Keratinocyte (primary cell): ENCODE results near the gene SLC41A3. TPM values are rescaled to one million over a fixed set of nuclear protein-coding genes. Genes with fewer than 3 reads are reported as not detected.
"Not testable (repeated sequence)": the region's sequence is repeated elsewhere in the genome, so short reads cannot be mapped to it uniquely, and the experiment has no call there.

ENCODE experiments used
- DNase-seq: peaks from one replicate; pipeline ENCODE4 v3.0.0-alpha.2; 2011; ENCODE audit warnings: low read depth, missing footprints, low spot score
- FAIRE-seq: peaks from 2 replicates; lab custom pipeline; 2011; peaks lifted over from hg19 to GRCh38; lab: Jason Lieb, UNC
- H2AFZ ChIP-seq: 2 replicates; pipeline ENCODE4 v1.6.0; 2012; ENCODE audit warnings: low read length, control low read depth, inconsistent platforms; ENCODE audit not compliant: control insufficient read depth
- H3K27ac ChIP-seq: 2 replicates; pipeline ENCODE4 v1.5.1; 2011; ENCODE audit warnings: low read length; ENCODE audit not compliant: control insufficient read depth, insufficient read depth
- H3K27me3 ChIP-seq: 3 replicates; pipeline ENCODE4 v1.6.0; 2011; ENCODE audit warnings: low read length; ENCODE audit not compliant: control insufficient read depth, insufficient read depth; ENCODE audit errors: extremely low read depth
- H3K36me3 ChIP-seq, 2 experiments: 2 replicates in 1 of 2; 3 replicates in 1 of 2; pipeline ENCODE4 v1.5.1; 2011; ENCODE audit warnings: low read length in 2 of 2, mild to moderate bottlenecking in 1 of 2; ENCODE audit not compliant: control insufficient read depth in 2 of 2, insufficient read depth in 2 of 2; ENCODE audit errors: extremely low read depth in 1 of 2
- H3K4me1 ChIP-seq: 3 replicates; pipeline ENCODE4 v1.5.1; 2011; ENCODE audit warnings: low read length; ENCODE audit not compliant: control insufficient read depth, insufficient read depth; ENCODE audit errors: extremely low read depth
- H3K4me2 ChIP-seq: 3 replicates; pipeline ENCODE4 v1.6.0; 2011; ENCODE audit warnings: low read depth, low read length; ENCODE audit not compliant: control insufficient read depth, insufficient read depth; ENCODE audit errors: extremely low read depth
- H3K4me3 ChIP-seq, 3 experiments: fragments of 200-600 bp in 1 of 3; sonication (generic) in 1 of 3; 2 replicates in 2 of 3; 3 replicates in 1 of 3; pipeline ENCODE4 v1.5.1; 2011 to 2016; ENCODE audit warnings: low read length in 3 of 3, mild to moderate bottlenecking in 3 of 3, control low read depth in 2 of 3, inconsistent platforms in 1 of 3, low read depth in 1 of 3, mixed read lengths in 1 of 3, mixed run types in 1 of 3, moderate library complexity in 1 of 3; ENCODE audit not compliant: control insufficient read depth in 2 of 3, insufficient read depth in 2 of 3; ENCODE audit errors: extremely low read depth in 1 of 3
- H3K79me2 ChIP-seq: 2 replicates; pipeline ENCODE4 v1.6.0; 2012; ENCODE audit warnings: low read length; ENCODE audit not compliant: control insufficient read depth, insufficient read depth
- H3K9ac ChIP-seq: 3 replicates; pipeline ENCODE4 v1.6.0; 2011; ENCODE audit warnings: low read length; ENCODE audit not compliant: control insufficient read depth, insufficient read depth; ENCODE audit errors: extremely low read depth
- H3K9me1 ChIP-seq: 3 replicates; pipeline ENCODE4 v1.6.0; 2011; ENCODE audit warnings: low read length; ENCODE audit not compliant: control insufficient read depth, insufficient read depth; ENCODE audit errors: extremely low read depth
- H3K9me3 ChIP-seq: 2 replicates; pipeline ENCODE4 v1.5.1; 2012; ENCODE audit warnings: low read depth, low read length; ENCODE audit not compliant: control insufficient read depth
- H4K20me1 ChIP-seq: 3 replicates; pipeline ENCODE4 v1.6.0; 2011; ENCODE audit warnings: low read length; ENCODE audit not compliant: control insufficient read depth, insufficient read depth; ENCODE audit errors: extremely low read depth
- CTCF ChIP-seq, 3 experiments: IDR thresholded peaks in 1 of 3; conservative IDR thresholded peaks in 1 of 3; optimal IDR thresholded peaks in 1 of 3; 2 replicates in 2 of 3; 3 replicates in 1 of 3; pipeline versions ENCODE3 to v1.5.1; 2011; ENCODE audit warnings: low read length in 3 of 3, mild to moderate bottlenecking in 3 of 3, moderate library complexity in 2 of 3, control low read depth in 1 of 3, inconsistent platforms in 1 of 3; ENCODE audit not compliant: insufficient read depth in 2 of 3; ENCODE audit errors: extremely low read depth in 1 of 3
- EZH2 ChIP-seq: IDR thresholded peaks from one replicate; pipeline ENCODE4 v1.6.1; 2012; ENCODE audit warnings: inconsistent platforms, mild to moderate bottlenecking, low read length, moderate library complexity
- dilution Hi-C: fragments of 300-500 bp; cut with MboI; formaldehyde crosslinking; loops from one replicate; pipeline ENCODE4 v1.7.0; 2020; ENCODE audit warnings: low sequenced_read_pairs; ENCODE audit not compliant: extremely low pct_ligation_motif_present
- polyA plus RNA-seq, 5 experiments: library from polyadenylated mRNA; depleted of rRNA in 3 of 5; stranded (reverse) in 3 of 5; stranded (forward) in 1 of 5; unstranded in 1 of 5; fragments of >200 nt; gene quantifications; 1 replicate in 1 of 5; 2 replicates in 3 of 5; 3 replicates in 1 of 5; pipeline versions ENCODE4 v1.2.1 to v1.2.3, GENCODE V29; 2011 to 2012; ENCODE audit warnings: missing spikeins in 2 of 5, low read depth in 1 of 5, low replicate concordance in 1 of 5

SLC41A3 gene
- polyA plus RNA-seq, 1 donor (not counting 4 experiments of a cell fraction or from before 2014, with no cell fraction given), result 30.2 TPM

GRCh38 chr3:125975245-125976002, 108.5 kb downstream of the SLC41A3 start:
- H3K4me3 ChIP-seq, dilution Hi-C loops, H3K9ac ChIP-seq, DNase-seq, H3K9me3 ChIP-seq, H3K36me3 ChIP-seq, H2AFZ ChIP-seq, H4K20me1 ChIP-seq, H3K4me2 ChIP-seq, H3K27ac ChIP-seq, H3K79me2 ChIP-seq, FAIRE-seq, H3K4me1 ChIP-seq, H3K9me1 ChIP-seq: not testable (repeated sequence)
- H3K27me3 ChIP-seq, result peaks cover 16% of the 10 kb centered on the region

GRCh38 chr3:125971997-125972944, 111.7 kb downstream of the SLC41A3 start:
- peak; percentile 96 for FAIRE-seq
- H3K4me1 ChIP-seq, H3K27ac ChIP-seq, H3K36me3 ChIP-seq, H4K20me1 ChIP-seq, DNase-seq, dilution Hi-C loops, H3K9me3 ChIP-seq, H3K9ac ChIP-seq, H3K79me2 ChIP-seq, H3K9me1 ChIP-seq: not testable (repeated sequence)
- Histone ChIP-seq H2AFZ (peak overlapping the region; percentile 42), H3K4me3 (peak overlapping the region; percentile 16 to 45 (median 38)), H3K4me2 (peak overlapping the region; percentile 75), H3K27me3 (peaks cover 20% of the 10 kb centered on the region)
- TF ChIP-seq CTCF (optimal IDR thresholded peaks at IDR 0.05 in 1 of 3, IDR thresholded peaks at IDR 0.05 in 1 of 3, conservative IDR thresholded peaks at IDR 0.05 in 1 of 3; ENCODE audit: extremely low read depth in 1 of 3, insufficient read depth in 2 of 3, low read length in 3 of 3) (peak; percentile 7 to 64 (median 49)), EZH2 (peak; percentile 67)

DNA sequence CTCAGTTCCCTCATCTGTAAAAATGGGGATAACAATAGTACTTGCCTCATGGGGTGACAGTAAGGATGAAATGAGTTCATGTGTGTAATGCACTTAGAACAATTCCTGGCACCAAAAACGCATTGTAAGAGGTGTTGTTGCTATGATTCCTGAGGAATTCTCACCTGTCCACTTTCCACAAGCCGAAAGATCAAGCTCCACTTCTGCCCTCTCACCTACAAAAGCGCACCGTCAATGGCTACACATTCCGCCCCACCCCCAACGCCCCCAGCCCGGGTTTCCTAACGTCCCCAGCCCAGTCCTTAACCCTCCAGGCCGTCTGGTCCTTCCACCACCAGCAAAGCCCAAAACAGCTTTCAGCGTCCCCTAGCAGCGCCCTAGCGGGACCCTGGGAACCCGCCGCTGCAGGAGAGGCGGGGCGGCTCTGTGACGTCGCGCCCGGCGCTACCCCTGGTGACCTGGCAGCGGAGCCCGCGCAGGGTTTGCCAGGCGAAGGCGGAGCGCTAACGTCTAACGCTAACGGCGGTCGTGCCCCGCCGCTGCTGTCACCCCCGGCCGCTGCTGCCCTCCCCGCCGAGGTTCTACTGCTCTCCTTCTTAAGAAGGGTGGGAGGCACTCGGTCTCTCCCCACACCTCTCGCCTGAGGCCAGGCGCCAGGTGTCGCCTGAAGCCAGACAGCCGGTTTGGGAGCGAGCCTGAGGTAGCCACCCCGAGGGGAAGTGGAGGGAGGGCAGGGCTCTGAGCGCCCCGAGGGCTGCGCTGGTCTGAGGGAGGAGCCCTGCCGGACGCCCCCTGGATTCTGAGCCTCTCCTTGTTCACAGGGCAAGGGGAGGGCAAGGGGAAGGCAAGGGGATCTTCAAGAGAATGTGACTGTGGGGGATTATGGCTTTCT, 115.0 kb downstream of the SLC41A3 start, which contains the start of gene ROPN1B:
Gene ROPN1B (plus strand): TSS at position 478 of the 892 bp plus-strand sequence. CDS start 2,877 bp downstream, outside the sequence.
- H3K27ac ChIP-seq, H3K9ac ChIP-seq, H4K20me1 ChIP-seq, H2AFZ ChIP-seq, H3K4me2 ChIP-seq, H3K36me3 ChIP-seq, H3K4me1 ChIP-seq, H3K9me3 ChIP-seq, H3K79me2 ChIP-seq, dilution Hi-C loops, H3K9me1 ChIP-seq, DNase-seq, H3K4me3 ChIP-seq: not testable (repeated sequence)
- FAIRE-seq, result peak; percentile 48
- H3K27me3 ChIP-seq, result peaks cover 23% of the 10 kb centered on the region
